ENCODE results near the gene PANK1. TPM values are rescaled to one million over a fixed set of nuclear protein-coding genes. Genes with fewer than 3 reads are reported as not detected.

PANK1 gene
- total RNA-seq, 1 experiment from 2014 or later: 33.2 TPM

DNA sequence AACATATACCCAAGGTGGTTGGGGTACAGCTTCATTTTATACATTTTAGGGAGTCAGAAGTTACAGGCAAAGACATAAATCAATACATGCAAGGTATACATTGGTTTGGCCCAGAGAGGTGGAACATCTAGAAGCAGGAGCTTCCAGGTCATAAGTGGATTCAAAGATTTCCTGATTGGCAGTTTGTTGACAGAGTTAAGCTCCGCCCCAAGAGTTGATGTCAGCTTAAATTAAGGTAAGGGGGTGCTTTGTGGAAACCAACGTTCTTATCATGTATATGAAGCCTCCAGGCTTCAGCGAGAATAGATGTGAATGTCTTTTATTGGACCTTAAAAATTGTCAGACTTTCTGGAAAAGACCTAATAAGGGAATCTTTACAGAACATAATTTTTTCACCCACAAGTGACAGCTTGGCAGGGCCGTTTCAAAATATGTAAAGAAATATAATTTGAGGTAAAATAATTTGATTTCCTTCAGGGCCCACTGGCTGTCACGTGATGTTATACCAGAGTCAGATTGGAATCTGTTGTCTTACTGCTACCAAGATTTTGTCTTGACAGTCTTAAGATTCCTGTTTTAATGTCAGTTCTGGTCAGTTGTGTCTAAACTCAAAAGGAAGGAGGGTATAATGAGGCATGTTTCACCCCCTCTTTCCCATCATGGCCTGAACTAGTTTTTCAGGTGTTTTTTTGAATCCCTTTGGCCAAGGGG, 6.3 kb upstream of the PANK1 start:
- no peak for DNase-seq
- Histone ChIP-seq H2BK12ac (ENCODE audit: insufficient read length, low read depth, low read length) (no peak overlapping the region), H3K79me1 (ENCODE audit: insufficient read depth, low read depth, low read length, poor library complexity, severe bottlenecking) (no peaks in the 10 kb centered on the region), H3T11ph (ENCODE audit: low read length) (no peak overlapping the region), H4K5ac (ENCODE audit: insufficient read length, low read depth, low read length) (no peak overlapping the region), H3K27me3 (ENCODE audit: insufficient read depth, low read length) (no peaks in the 10 kb centered on the region; the same call in 1 of the 2 replicates), H4K20me1 (ENCODE audit: control insufficient read depth, insufficient read depth, insufficient read length) (no peaks in the 10 kb centered on the region), H4K8ac (replicated peaks; ENCODE audit: insufficient read length, low read depth, low read length) (no peak overlapping the region), H3K4me1 (ENCODE audit: insufficient read depth, low read length) (no peaks in the 10 kb centered on the region; the same call in 1 of the 2 replicates), H3K9me3 (ENCODE audit: control insufficient read depth, low read depth, low read length) (peaks cover 8% of the 10 kb centered on the region), H2BK5ac (ENCODE audit: insufficient read length, low read length) (no peak overlapping the region), H3K56ac (ENCODE audit: insufficient read length, low read depth, low read length) (no peak overlapping the region), H2AK5ac (ENCODE audit: insufficient read length, low read length) (no peak overlapping the region), H2BK20ac (ENCODE audit: low read depth, low read length, poor library complexity, severe bottlenecking) (no peak overlapping the region), H2AFZ (ENCODE audit: low read length) (no peak overlapping the region), H3K27ac (ENCODE audit: insufficient read length, low read depth, low read length) (no peak overlapping the region), H3K14ac (ENCODE audit: insufficient read depth, low read length) (no peak overlapping the region), H3K23me2 (ENCODE audit: insufficient read length, low read depth, low read length, poor library complexity, severe bottlenecking) (no peaks in the 10 kb centered on the region), H4K91ac (ENCODE audit: insufficient read length, low read depth, low read length) (no peak overlapping the region), H2BK15ac (ENCODE audit: low read depth, low read length) (no peak overlapping the region), H3K4ac (ENCODE audit: low read depth, low read length) (no peak overlapping the region), H2BK120ac (ENCODE audit: low read depth, low read length, poor library complexity, severe bottlenecking) (no peak overlapping the region), H3K9ac (ENCODE audit: extremely low read depth, insufficient read length, low read length) (no peak overlapping the region), H3K23ac (ENCODE audit: insufficient read length, low read depth, low read length) (no peak overlapping the region), H3K79me2 (ENCODE audit: insufficient read depth, low read length) (no peaks in the 10 kb centered on the region), H3K18ac (ENCODE audit: insufficient read length, low read depth, low read length) (no peak overlapping the region), H3K4me2 (ENCODE audit: insufficient read depth, insufficient read length, low read length) (no peak overlapping the region)
- no CpG with 5 or more reads among the region's 5 CpGs for WGBS (ENCODE audit: extremely low coverage, insufficient read length, low lambda C conversion rate)
- H3K36me3 Mint-ChIP-seq (ENCODE audit: insufficient read depth in 1 of 3, low read depth in 3 of 3): peaks cover 18 to 27% (median 26%) of the 10 kb centered on the region in 3 experiments
- no peaks in the 10 kb centered on the region for H3K27me3 Mint-ChIP-seq (ENCODE audit: low read depth)
- no peak overlapping the region for H3K27ac Mint-ChIP-seq
- H3K4me3 Mint-ChIP-seq: no peak overlapping the region
- peaks cover 32 to 44% of the 10 kb centered on the region in 2 experiments for H3K4me1 Mint-ChIP-seq
- peaks cover 14 to 19% of the 10 kb centered on the region in 2 experiments; a peak in 4 of 5 replicates for H3K9me3 Mint-ChIP-seq
- TF ChIP-seq CTCF (conservative IDR thresholded peaks at IDR 0.05): no peak

All from H9 (cell line).